ENCODE measurements around the gene MYO15B. TPM values are rescaled to one million over a fixed set of nuclear protein-coding genes. Genes with fewer than 3 reads are reported as not detected.

Gene MYO15B
- total and polyA plus RNA-seq, 2 of the 13 experiments (the other 11 are each of a cell fraction or from before 2014, with no cell fraction given), result 2.8 to 8.1 TPM

- TF ChIP-seq MED1 (CRISPR knock-in tag; IDR thresholded peaks at IDR 0.05), result no peak
- peak; percentile 76; the same call in 1 of the 2 replicates for TF ChIP-seq ZNF510 (CRISPR knock-in tag; IDR thresholded peaks at IDR 0.05; ENCODE audit: low read depth)
- no peak for TF ChIP-seq CBX1 (IDR thresholded peaks at IDR 0.05; ENCODE audit: low read depth)
- TF ChIP-seq ZBED4 (CRISPR knock-in tag; IDR thresholded peaks at IDR 0.05; ENCODE audit: borderline replicate concordance), result no peak
- peak; percentile 17; the same call in 1 of the 2 replicates for TF ChIP-seq ZNF766 (CRISPR knock-in tag; IDR thresholded peaks at IDR 0.05; ENCODE audit: borderline replicate concordance)
- peak; percentile 66; the same call in 1 of the 2 replicates for TF ChIP-seq ZNF253 (CRISPR knock-in tag; IDR thresholded peaks at IDR 0.05; ENCODE audit: borderline replicate concordance)
- no peak for TF ChIP-seq SETDB1 (CRISPR knock-in tag; IDR thresholded peaks at IDR 0.05; ENCODE audit: borderline replicate concordance)
- TF ChIP-seq ZNF331 (CRISPR knock-in tag; IDR thresholded peaks at IDR 0.05), result no peak
- no peak for TF ChIP-seq YEATS2 (CRISPR knock-in tag; IDR thresholded peaks at IDR 0.05; ENCODE audit: borderline replicate concordance)
- no peak for TF ChIP-seq XBP1 (CRISPR knock-in tag; IDR thresholded peaks at IDR 0.05)
- no peak for TF ChIP-seq TSC22D2 (CRISPR knock-in tag; IDR thresholded peaks at IDR 0.05; ENCODE audit: borderline replicate concordance)
- no peak for TF ChIP-seq ZEB1 (IDR thresholded peaks at IDR 0.05; ENCODE audit: insufficient replicate concordance, low read depth)
- TF ChIP-seq HHEX (CRISPR knock-in tag; IDR thresholded peaks at IDR 0.05), result no peak
- no peak for TF ChIP-seq ZNF292 (CRISPR knock-in tag; IDR thresholded peaks at IDR 0.05; ENCODE audit: borderline replicate concordance, low read depth)
- no peak for TF ChIP-seq POLR2AphosphoS5 (IDR thresholded peaks at IDR 0.05; ENCODE audit: low read depth, low read length)
- TF ChIP-seq HOXA7 (CRISPR knock-in tag; IDR thresholded peaks at IDR 0.05), result no peak
- peak; percentile 79; the same call in 1 of the 2 replicates for TF ChIP-seq ZNF362 (CRISPR knock-in tag; IDR thresholded peaks at IDR 0.05; ENCODE audit: borderline replicate concordance)
- no peak for TF ChIP-seq BRF2 (CRISPR knock-in tag; IDR thresholded peaks at IDR 0.05)
- no peak for TF ChIP-seq HMGXB3 (CRISPR knock-in tag; IDR thresholded peaks at IDR 0.05; ENCODE audit: borderline replicate concordance)
These were observed 29.5 kb upstream of the MYO15B start (continued) for GRCh38 chr17:75557852-75558665.

Data from HepG2 (cell line).